Activated CD8-positive, alpha-beta T cell treated with anti-CD3 and anti-CD28 coated beads, Interleukin-2, amount 10 ng/mL, durations not matched to agents 7 days and 5 days (primary cell): ENCODE results near the gene DIPK1B. TPM values are rescaled to one million over a fixed set of nuclear protein-coding genes. Genes with fewer than 3 reads are reported as not detected.

Experiments
- ATAC-seq: fragments of 150-1000 bp; cut with Tn5 transposase; one replicate; pipeline ENCODE4 v1.10.0; 2021; ENCODE audit warnings: moderate library complexity
- CTCF ChIA-PET: fragments of 350-600 bp; sonication (Branson Sonifier 250); formaldehyde crosslinking; loops from one replicate; lab custom pipeline; 2021; ENCODE audit warnings: antibody characterized with exemption; lab: Charles Lee
- POLR2A ChIA-PET: fragments of 350-600 bp; sonication (Branson Sonifier 250); formaldehyde crosslinking; loops from one replicate; lab custom pipeline; 2021; ENCODE audit warnings: antibody characterized with exemption; lab: Charles Lee
- DNase-seq: peaks from one replicate; pipeline ENCODE4 v3.0.0-alpha.2; 2020
- H3K27ac Mint-ChIP-seq: one replicate; pipeline ENCODE4 v1.8.0; 2021; ENCODE audit warnings: mild to moderate bottlenecking, mixed read lengths
- H3K27me3 Mint-ChIP-seq: one replicate; pipeline ENCODE4 v1.8.0; 2021; ENCODE audit warnings: low read depth, mixed read lengths
- H3K36me3 Mint-ChIP-seq: one replicate; pipeline ENCODE4 v1.8.0; 2021; ENCODE audit warnings: low read depth, mixed read lengths
- H3K4me1 Mint-ChIP-seq: one replicate; pipeline ENCODE4 v1.8.0; 2021; ENCODE audit warnings: low read depth, mixed read lengths
- H3K4me3 Mint-ChIP-seq: one replicate; pipeline ENCODE4 v1.8.0; 2021; ENCODE audit warnings: mild to moderate bottlenecking, mixed read lengths
- H3K9me3 Mint-ChIP-seq: one replicate; pipeline ENCODE4 v1.8.0; 2022; ENCODE audit warnings: mixed read lengths; ENCODE audit not compliant: insufficient read depth
- total RNA-seq, 2 experiments: library from RNA; stranded (reverse); gene quantifications; one replicate each; pipeline ENCODE4 v1.2.3, GENCODE V29; 2021

Gene DIPK1B
- total RNA-seq, 2 experiments from 2014 or later = 0.16 TPM; not detected in 1

DNA sequence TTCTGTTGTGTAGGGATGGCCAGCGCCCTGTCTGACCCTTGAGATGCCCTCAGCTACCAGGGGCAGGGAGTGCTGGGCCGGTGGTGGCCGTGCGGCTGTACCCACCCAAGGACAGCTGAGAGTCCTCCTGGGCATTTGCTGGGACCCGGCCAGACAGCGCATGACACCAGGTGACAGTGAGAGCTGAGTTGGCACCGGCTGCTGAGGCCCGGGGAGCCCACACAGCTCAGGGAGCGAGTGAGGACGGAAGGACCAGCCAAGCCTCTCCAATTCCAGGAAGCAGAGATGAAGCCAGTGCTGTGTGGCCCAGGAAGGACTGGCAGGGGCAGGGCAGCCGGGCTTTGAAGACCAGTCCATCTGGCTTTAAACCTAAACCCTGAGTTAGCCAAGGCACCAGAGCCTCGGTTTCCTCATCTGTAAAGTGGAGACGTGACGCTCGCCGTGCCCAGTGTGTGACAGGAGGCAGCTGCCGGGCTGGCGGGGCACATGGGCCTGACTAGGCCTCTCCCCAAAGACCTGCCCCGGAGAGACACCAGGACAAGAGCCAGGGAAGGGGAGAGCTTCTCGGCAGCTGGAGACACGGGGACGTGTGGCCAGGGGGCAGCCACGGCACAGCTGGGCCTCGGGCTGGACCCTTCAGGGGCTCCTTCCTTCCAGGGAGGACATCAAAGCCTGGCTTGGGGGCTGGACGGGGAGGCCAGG, 22.1 kb upstream of the DIPK1B start:
- CTCF ChIA-PET = interaction anchor here (1.4 kb wide), 1 partner anchor 37 kb away, joined by 3 read pairs; no protein-coding TSS in a partner anchor
- ATAC-seq = no peak
- H3K27me3 Mint-ChIP-seq = peaks cover 6% of the 10 kb centered on the region
- DNase-seq = no peak
- POLR2A ChIA-PET = interaction anchor here (2.1 kb wide), 1 partner anchor 38 kb away, joined by 7 read pairs; no protein-coding TSS in a partner anchor
- no peak overlapping the region for H3K4me3 Mint-ChIP-seq
- H3K36me3 Mint-ChIP-seq = no peaks in the 10 kb centered on the region
- H3K9me3 Mint-ChIP-seq = no peaks in the 10 kb centered on the region
- H3K4me1 Mint-ChIP-seq = peaks cover 12% of the 10 kb centered on the region
- no peak overlapping the region for H3K27ac Mint-ChIP-seq

DNA sequence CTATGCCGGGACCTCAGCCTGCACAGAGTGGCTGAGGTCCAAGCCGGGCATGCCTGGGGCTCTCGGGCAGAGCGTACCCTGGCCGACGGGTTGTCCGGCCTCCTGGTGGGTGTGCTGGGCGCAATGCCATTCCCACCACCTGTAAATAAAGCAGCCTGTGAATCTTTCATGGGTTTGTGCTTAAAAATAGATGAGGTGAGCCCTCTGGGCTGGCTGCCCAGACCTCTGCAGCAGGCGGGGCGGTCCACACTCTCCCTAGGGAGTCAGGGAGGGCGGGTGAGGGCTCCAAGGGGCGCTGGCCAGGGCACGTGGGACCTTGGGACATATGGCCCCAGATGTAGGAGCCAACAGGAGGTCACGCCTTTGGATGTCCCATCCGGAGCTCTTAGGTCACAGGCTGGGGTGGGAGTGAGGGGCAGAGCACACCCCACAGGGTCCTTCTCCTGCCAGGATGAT, 21.5 kb upstream of the DIPK1B start:
- peaks cover 7% of the 10 kb centered on the region for H3K4me1 Mint-ChIP-seq
- H3K27ac Mint-ChIP-seq = no peak overlapping the region
- no peaks in the 10 kb centered on the region for H3K9me3 Mint-ChIP-seq
- no peak overlapping the region for H3K4me3 Mint-ChIP-seq
- ChIA-PET CTCF (no interaction called here), POLR2A (interaction anchor here (2.1 kb wide), 1 partner anchor 37 kb away, joined by 7 read pairs; no protein-coding TSS in a partner anchor)
- DNase-seq (no peak), ATAC-seq (no peak)
- H3K36me3 Mint-ChIP-seq = no peaks in the 10 kb centered on the region
- H3K27me3 Mint-ChIP-seq = peaks cover 6% of the 10 kb centered on the region

DNA sequence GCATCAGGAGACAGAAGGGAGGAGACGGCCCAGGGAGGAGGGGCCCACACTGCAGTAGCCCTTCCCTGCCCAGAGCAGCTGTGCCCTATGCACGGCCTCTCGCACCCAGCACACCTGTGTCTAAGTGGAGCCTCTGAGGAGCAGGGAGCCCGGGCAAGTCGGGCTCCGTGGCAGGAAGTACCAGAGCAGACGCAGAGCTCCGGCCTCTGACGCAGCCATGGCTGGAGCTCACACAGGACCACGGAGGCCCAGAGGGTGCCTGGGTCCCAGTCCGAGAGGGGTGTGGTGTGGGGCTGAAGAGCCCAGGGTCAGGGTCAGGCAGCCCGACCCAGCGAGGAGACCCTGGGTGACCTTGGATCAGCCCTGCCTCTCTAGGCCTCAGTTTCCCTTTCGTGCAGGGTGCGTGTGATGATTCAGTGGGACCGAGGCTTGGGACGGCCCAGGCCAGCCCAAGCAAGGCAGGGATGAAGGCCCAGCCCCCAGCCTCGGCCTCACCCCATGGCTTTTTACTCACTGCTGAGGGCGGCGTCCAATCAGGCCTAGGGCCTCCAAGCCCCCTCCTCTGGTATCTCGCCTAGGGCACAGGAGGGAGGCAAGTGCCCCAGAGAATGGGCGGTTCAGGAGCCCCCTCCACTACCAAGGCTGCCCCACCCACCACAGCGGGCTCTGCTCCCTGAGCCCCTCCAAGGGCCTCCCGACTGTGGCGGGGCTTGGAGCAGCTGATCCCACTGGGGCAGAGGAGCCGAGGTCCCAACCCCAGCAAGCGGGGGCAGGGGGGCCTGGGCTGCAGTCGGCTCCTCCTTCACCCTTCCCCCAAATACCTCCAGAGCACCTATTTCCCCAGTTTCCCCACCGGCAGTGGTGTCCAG, 20.8 kb upstream of the DIPK1B start:
- Mint-ChIP-seq H3K36me3 (no peaks in the 10 kb centered on the region), H3K27ac (no peak overlapping the region), H3K27me3 (peaks cover 6% of the 10 kb centered on the region), H3K4me3 (no peak overlapping the region), H3K4me1 (peaks cover 11% of the 10 kb centered on the region), H3K9me3 (no peaks in the 10 kb centered on the region)
- ATAC-seq (no peak), DNase-seq (no peak)
- ChIA-PET POLR2A (interaction anchor here (2.1 kb wide), 1 partner anchor 37 kb away, joined by 7 read pairs; no protein-coding TSS in a partner anchor), CTCF (no interaction called here)

DNA sequence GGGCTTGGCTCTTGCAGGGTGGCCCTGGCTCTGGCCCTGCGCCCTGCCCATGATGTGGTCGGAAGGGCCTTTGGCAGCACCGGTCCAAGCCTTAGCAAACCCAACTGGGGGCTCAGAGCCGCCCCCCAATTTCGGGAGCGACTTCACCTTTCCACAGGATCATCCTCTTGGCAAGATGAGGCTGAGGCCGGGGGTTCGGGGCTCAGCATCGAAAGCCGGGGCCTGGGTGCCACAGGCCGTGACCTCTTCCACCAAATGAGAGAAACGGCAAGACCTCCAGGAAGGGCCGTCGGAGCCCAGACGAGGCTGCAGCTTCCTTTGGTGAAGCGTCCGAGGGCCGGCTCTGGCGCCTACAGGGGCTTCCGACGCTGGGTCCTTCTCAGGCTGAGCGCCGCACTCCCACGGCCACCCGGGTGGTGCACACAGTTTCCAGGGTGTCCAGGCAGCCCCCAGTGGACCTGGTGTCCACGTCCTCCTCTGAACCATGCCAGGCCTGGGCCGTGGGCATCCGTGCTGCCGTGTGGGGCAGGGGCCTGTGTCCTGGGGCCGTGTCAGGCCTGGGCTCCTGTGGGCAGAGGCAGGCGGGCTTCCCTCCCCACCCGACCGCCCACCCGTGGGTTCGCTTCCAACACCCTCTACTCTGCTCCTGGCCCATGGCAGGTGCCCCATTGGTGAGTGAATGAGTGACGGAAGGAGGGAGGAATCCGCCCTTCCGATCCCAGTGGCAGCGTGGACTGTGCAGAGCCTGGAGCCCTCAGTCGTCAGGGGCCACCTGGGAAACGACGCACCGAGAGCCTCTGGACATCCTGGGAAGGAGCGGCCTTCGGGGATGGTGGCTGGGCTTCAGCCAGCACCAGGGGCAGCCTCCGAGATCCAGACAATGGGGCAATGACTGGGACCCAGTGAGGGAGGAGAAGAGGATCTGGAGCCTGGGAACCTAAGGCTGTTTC, 19.9 kb upstream of the DIPK1B start:
- CTCF ChIA-PET = interaction anchor here (1.3 kb wide), 1 partner anchor 21 kb away, joined by 3 read pairs; no protein-coding TSS in a partner anchor
- Mint-ChIP-seq H3K4me1 (peaks cover 14% of the 10 kb centered on the region), H3K36me3 (no peaks in the 10 kb centered on the region), H3K4me3 (no peak overlapping the region), H3K27me3 (peaks cover 11% of the 10 kb centered on the region), H3K9me3 (no peaks in the 10 kb centered on the region), H3K27ac (no peak overlapping the region)
- POLR2A ChIA-PET = no interaction called here
- ATAC-seq (no peak), DNase-seq (no peak)

DNA sequence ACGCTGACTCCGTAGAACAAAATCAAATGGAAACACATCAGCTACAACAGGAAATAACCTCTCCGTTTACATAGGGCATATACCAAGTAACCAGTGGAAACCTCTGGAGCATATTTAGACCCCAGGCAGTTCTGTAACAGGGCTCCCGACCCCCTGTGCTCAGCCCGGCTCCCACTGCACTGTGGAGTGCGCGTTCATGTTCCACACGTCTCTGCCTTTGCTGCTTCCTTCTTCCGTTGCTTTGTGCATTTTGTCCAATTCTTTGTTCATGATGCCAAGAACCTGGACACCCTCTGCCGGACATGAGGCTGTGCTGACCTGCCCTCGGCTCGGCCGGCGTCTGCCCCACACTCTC, 19.3 kb upstream of the DIPK1B start:
- H3K4me3 Mint-ChIP-seq = no peak overlapping the region
- CTCF ChIA-PET = interaction anchor here (1.3 kb wide), 1 partner anchor 22 kb away, joined by 3 read pairs; no protein-coding TSS in a partner anchor
- ATAC-seq (no peak), DNase-seq (no peak)
- H3K27me3 Mint-ChIP-seq = peaks cover 14% of the 10 kb centered on the region
- POLR2A ChIA-PET = no interaction called here
- H3K27ac Mint-ChIP-seq = no peak overlapping the region
- H3K9me3 Mint-ChIP-seq = no peaks in the 10 kb centered on the region
- peaks cover 15% of the 10 kb centered on the region for H3K4me1 Mint-ChIP-seq
- H3K36me3 Mint-ChIP-seq = no peaks in the 10 kb centered on the region

DNA sequence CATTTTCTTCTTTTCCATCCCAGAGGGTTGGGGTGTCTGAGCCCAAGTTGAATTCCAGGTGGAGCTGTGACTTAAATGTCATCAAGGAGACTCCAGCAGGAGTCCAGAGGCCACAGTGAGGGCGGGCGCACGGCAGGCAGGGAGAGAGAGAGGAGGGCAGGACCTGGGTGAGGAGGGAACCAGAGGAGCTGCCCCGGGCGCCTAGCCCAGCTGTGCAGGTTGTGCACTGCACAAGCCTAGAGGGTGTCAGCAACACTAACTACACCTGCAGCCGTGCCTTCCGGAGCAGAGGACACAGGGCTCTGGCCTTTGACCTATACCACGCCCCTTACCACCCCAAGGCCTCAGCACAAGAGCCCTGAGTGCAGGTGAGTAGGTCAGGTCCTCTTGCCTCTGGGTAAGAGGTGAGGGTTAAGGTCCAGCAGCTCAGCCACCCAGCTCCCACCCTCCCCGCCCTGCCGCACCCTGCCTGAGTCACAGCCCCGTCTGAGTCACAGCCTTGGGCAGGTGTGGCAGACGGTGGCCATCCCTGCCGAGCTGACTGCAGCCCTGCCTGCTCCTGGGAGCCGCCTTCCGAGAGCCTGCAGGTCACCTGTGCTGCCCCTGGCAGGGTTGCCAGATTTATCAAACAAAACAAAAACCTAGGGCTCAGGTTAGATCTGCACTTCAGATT, 18.7 kb upstream of the DIPK1B start:
- ChIA-PET POLR2A (no interaction called here), CTCF (interaction anchor here (1.3 kb wide), 1 partner anchor 22 kb away, joined by 3 read pairs; no protein-coding TSS in a partner anchor)
- no peak for DNase-seq
- Mint-ChIP-seq H3K9me3 (no peaks in the 10 kb centered on the region), H3K27me3 (peaks cover 13% of the 10 kb centered on the region), H3K4me3 (no peak overlapping the region), H3K4me1 (peaks cover 17% of the 10 kb centered on the region), H3K36me3 (no peaks in the 10 kb centered on the region), H3K27ac (no peak overlapping the region)
- ATAC-seq = no peak

DNA sequence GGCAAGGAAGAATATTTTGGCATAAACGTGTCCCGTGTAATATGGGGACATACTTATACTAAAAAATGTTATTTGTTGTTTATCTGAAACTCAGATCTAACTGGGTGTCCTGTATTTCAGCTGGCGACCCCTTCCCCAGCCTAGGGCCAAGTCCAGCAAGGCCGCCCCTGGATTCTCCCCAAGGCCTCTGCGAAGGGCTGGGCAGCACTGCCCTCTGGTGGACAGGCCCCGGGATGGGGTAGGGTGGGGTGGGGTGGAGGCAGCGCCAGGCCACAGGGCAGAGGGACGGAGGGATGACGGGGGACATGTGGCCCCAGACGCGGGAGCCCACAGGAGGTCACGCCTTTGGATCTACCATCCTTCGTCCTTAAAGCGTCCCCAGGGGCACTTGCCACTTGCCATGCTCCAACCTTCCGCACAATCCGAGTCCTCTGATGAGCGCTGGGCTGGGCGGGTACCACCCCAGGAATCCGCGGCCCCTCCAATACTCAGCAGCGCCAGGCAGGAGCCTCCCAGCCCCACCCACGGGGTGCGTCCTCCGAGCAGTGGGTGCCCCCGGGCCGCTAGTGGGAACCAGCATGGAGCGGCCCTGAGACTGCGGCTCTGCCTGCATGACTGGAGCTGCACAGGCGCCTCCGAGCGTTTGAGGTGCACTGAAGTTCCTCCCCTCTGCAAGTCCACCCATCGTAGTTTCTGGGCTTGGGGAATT, 18.1 kb upstream of the DIPK1B start:
- ATAC-seq (peak; percentile 49), DNase-seq (peak; percentile 51)
- H3K4me3 Mint-ChIP-seq = no peak overlapping the region
- H3K36me3 Mint-ChIP-seq = no peaks in the 10 kb centered on the region
- no peak overlapping the region for H3K27ac Mint-ChIP-seq
- peaks cover 19% of the 10 kb centered on the region for H3K4me1 Mint-ChIP-seq
- ChIA-PET CTCF (interaction anchor here (1.3 to 2.0 kb wide), 2 partner anchors 23 to 32 kb away, joined by 3 to 6 read pairs; no protein-coding TSS in a partner anchor), POLR2A (no interaction called here)
- H3K9me3 Mint-ChIP-seq = no peaks in the 10 kb centered on the region
- H3K27me3 Mint-ChIP-seq = peaks cover 14% of the 10 kb centered on the region

DNA sequence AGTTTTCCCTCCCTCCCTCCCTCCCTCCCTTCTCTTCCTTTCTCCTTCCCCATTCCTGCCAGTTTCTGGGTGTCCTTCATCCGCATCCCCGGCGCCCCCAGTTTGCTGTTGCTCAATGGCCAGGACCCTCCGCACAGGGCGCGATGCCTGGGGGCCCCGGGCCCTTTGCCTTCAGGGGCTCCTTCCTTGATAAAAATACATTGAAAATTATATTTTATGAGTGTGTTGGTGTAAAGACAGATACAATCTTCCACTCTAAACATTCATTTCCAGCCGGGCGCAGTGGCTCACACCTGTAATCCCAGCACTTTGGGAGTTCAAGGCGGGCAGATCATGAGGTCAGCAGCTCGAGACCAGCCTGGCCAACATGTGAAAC, 17.5 kb upstream of the DIPK1B start:
- CTCF ChIA-PET = interaction anchor here (2.0 kb wide), 1 partner anchor 32 kb away, joined by 6 read pairs; no protein-coding TSS in a partner anchor
- H3K27ac Mint-ChIP-seq = no peak overlapping the region
- ATAC-seq = no peak

DNA sequence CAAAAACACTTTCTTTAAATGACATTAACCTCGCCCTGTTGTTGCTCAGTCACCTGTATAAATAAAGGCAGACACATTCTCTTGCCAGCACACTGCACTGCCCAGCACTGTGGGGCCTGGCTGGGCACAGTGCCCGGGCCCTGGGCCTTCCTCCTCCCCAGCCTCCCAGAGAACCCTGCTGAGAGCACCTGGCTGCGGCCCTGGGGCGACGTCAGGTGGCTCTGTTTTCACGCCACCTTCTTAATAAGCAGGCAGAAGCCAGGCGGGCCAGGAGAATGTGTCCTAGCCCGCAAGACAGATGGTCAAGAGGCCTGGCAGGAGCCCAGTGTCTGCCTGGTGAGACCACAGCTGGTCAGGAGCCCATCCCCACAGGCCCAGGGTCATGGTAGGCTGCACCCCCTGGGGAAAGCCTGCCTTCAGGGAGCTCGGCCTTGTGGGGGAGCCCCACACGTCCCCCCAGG, 16.9 kb upstream of the DIPK1B start:
- no peak for ATAC-seq
- H3K27ac Mint-ChIP-seq = no peak overlapping the region
- H3K36me3 Mint-ChIP-seq = no peaks in the 10 kb centered on the region
- POLR2A ChIA-PET = no interaction called here
- CTCF ChIA-PET = interaction anchor here (2.0 kb wide), 1 partner anchor 31 kb away, joined by 6 read pairs; no protein-coding TSS in a partner anchor
- no peaks in the 10 kb centered on the region for H3K9me3 Mint-ChIP-seq
- H3K27me3 Mint-ChIP-seq = peaks cover 14% of the 10 kb centered on the region
- no peak for DNase-seq
- peaks cover 23% of the 10 kb centered on the region for H3K4me1 Mint-ChIP-seq
- H3K4me3 Mint-ChIP-seq = no peak overlapping the region

More for the DNA sequence above, 17.5 kb upstream of the DIPK1B start:
- Mint-ChIP-seq H3K27me3 (peaks cover 14% of the 10 kb centered on the region), H3K4me1 (peaks cover 19% of the 10 kb centered on the region), H3K9me3 (no peaks in the 10 kb centered on the region), H3K4me3 (no peak overlapping the region), H3K36me3 (no peaks in the 10 kb centered on the region)
- no peak for DNase-seq
- POLR2A ChIA-PET = no interaction called here

DNA sequence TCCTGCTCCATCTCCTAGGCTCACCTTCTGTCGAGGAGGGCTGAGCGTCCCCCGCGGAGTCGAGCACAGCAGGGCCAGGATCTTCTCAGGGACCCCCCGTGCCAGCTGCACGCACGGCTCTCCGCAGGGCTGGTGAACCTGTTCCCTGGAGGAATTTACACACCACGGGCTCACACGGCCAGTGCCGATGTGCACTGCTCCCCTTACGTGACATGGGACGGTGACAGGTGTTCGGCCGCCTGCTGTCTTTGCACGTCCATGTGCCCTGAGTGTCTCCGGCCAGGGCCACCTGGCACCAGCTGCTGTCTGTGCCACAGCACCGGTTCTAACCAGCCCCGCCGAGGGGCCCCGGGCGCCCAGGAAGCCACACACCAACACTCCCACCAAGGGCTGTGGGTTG, 16.4 kb upstream of the DIPK1B start:
- no peak overlapping the region for H3K27ac Mint-ChIP-seq
- peaks cover 28% of the 10 kb centered on the region for H3K4me1 Mint-ChIP-seq
- H3K36me3 Mint-ChIP-seq = no peaks in the 10 kb centered on the region
- CTCF ChIA-PET = interaction anchor here (0.9 to 2.0 kb wide), 2 partner anchors 8 to 31 kb away, joined by 3 to 6 read pairs; no protein-coding TSS in a partner anchor
- H3K4me3 Mint-ChIP-seq = no peak overlapping the region
- H3K9me3 Mint-ChIP-seq = no peaks in the 10 kb centered on the region
- POLR2A ChIA-PET = interaction anchor here (0.6 to 3.2 kb wide), 2 partner anchors 9 to 32 kb away, joined by 3 to 18 read pairs; no protein-coding TSS in a partner anchor
- peaks cover 14% of the 10 kb centered on the region for H3K27me3 Mint-ChIP-seq
- ATAC-seq = peak; percentile 13
- no peak for DNase-seq
